NCI-H748 (cell line): ENCODE measurements around the gene PUS3.

Experiments
- DNase-seq: peaks from one replicate; lab custom pipeline; 2025; ENCODE audit not compliant: unreplicated experiment; lab: John Stamatoyannopoulos, UW

Gene PUS3, protein sequence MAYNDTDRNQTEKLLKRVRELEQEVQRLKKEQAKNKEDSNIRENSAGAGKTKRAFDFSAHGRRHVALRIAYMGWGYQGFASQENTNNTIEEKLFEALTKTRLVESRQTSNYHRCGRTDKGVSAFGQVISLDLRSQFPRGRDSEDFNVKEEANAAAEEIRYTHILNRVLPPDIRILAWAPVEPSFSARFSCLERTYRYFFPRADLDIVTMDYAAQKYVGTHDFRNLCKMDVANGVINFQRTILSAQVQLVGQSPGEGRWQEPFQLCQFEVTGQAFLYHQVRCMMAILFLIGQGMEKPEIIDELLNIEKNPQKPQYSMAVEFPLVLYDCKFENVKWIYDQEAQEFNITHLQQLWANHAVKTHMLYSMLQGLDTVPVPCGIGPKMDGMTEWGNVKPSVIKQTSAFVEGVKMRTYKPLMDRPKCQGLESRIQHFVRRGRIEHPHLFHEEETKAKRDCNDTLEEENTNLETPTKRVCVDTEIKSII

DNA sequence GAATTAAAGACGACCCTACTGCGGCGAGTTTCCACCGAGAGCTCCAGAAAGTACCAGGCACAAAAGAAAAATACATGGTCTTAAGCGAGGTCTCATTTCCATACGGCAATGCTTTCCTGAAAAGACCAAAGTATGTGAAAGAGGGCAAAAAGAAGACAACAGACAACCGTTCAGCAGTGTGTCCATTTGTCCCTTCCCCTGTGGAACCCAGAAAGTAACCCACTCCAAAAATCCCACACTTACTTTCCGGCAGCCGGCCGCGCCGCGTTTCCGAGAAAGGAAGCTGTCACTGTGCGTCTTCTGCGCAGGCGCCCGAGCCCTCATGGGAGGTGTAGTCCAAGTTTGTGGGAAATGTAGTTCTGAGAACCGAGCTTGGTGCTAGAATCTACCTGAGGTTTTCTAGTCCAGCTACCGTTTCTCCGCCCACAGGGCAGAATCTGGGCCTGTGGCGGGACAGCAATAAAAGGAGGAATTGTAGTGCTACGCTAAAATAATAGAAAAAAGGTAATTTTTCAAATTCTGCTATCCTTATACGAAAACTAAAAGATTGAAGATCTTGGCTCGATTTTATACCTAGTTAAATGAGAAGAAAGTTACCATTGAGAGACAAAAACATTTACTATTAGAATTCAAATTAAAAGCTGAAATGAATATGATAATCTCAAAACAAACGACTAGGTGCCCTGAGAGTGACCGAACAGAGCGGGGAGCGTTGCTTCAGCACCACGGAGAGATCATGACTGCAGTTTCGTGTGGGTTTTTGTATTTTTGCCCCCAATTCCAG is at the start of gene PUS3:
PUS3 (minus strand) TSS at position 280 of the 784 bp plus-strand sequence. CDS start 6,922 bp downstream, outside the sequence.
- peak; percentile 89 for DNase-seq

DNA sequence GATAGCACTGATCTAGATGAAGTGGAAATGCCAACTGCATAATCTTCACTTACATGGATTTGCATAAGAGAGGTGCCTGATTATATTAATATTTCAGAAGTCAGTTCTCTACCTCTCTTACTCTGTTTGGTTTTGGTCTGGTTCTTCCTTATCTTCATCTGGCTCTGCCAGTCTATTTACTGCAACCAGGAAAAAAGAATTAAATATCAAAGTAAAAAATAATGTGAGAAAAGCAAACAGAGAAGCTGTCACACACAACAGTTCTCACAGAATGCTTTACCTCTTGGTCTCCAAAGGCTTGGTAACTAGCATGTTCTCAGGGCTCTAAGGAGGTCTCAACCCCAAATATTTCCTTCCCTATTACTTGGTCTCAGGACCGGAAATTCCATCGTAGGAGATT is 49.6 kb upstream of the PUS3 start:
- no peak for DNase-seq

DNA sequence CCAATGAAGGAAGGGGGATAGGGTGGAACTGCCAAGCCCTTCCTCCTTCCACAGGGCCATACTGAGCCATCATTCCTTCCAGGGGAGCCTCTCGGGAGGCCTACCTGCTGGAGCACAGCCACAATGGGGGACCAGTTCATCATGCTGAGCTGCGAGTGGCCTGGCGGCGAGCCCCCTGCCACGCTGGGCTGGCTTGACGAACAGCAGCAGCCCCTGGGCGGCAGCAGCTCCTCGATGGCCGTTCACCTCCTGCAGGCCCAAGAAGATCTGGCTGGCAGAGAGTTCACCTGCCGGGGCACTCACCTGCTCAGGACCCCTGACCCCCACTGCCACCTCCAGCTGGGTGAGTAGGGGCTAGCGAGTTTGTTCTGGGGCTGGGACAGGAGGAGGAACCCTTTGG is 48.7 kb upstream of the PUS3 start:
- no peak for DNase-seq

DNA sequence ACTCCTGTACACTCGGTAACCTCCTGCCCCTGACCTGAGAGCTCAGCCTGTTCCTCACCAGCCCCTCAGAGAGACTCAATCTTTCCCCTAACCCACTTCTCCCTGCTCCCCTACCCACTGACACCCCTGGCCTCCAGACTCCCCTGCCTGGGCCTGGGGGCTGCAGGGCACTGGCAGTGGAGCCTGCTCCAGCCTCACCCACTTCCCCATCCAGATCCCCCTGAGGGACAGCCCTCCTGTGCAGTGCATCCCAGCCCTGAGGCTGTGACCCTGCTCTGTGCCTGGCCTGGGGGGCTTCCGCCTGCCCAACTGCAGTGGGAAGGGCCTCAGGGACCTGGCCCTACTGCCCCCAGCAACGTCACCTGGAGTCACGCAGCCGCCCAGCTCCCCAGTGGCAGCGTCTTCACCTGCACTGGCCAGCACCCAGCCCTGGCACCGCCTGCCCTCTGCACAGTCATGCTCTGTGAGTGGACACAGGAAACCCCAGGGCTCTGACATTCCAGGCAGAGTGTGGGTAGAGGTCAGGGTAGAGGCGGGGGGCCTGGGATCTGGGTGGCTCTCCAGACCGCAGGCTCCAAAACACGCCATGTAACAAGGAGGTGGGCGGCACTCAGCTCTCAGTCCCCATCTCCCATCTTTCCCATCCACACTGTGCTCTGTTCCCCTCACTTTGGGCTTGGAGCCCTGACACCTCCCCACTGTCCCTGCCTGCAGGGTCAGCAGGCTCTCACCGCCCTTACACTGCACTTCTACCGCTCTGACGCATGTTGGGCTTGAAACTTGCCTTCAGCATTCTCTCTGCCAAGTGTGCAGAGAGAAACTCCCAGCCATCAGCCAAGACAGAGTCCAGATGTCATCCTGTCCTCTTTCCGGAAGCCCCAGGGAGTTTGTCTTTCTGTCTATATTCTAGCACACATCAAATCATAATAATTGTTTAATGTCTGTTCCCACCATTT is 48.0 kb upstream of the PUS3 start:
- DNase-seq, result no peak

DNA sequence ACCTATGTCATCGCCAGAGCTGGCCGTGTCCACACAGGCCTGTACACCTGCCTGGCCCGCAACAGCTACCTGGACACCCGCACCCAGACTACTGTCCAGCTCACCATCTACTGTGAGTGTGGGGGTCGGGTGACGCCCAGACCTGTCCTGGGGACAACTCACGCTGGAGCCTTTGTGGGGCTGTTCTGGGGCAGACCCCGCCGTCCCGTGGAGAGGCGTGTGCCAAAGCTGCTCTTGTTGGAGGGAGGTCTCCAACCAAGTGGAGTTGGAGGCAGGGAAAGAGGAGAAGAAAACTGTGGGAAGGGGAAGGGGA is 47.1 kb upstream of the PUS3 start:
- no peak for DNase-seq

DNA sequence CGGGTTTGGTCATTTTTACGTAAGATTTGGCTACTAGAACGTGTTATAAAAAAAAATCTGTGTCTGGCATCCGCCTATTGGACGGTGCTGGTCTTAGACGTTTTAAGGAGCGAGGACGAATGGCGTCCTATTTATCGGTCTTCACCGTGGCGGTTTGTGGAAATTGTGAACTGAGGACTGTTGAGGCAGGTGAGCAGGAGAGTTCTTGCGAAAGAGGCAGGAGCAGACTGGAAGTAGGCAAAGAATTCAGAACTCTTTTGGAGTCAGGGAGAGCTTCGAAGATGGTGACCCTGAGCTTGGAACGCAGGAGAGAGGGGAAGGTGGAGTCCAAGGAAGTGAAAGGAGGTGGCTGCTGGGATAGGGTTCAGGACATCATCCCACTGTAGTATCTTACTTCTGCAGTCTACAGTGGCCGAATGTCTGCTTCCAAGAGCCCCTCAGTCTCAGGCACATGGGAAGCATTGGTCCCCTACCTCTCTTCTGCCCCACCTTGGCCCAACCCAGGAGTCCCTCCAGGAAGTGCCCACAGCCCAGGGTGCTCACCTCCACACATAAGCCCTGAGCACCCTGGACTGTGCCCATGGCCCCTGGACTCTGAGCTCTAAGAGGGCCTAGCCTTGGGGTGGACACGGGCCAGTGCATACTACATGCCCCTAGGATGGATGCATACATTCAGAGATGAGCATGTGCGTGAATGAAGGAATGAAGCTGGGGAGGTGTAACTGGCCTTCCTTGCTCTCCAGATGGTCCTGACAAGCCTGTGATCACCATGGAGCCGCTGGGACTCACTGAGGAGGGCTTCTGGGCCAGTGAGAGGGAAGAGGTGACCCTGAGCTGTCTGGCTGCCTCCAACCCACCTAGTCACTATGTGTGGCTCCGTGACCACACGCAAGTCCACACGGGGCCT is 46.5 kb upstream of the PUS3 start:
- DNase-seq, result no peak

DNA sequence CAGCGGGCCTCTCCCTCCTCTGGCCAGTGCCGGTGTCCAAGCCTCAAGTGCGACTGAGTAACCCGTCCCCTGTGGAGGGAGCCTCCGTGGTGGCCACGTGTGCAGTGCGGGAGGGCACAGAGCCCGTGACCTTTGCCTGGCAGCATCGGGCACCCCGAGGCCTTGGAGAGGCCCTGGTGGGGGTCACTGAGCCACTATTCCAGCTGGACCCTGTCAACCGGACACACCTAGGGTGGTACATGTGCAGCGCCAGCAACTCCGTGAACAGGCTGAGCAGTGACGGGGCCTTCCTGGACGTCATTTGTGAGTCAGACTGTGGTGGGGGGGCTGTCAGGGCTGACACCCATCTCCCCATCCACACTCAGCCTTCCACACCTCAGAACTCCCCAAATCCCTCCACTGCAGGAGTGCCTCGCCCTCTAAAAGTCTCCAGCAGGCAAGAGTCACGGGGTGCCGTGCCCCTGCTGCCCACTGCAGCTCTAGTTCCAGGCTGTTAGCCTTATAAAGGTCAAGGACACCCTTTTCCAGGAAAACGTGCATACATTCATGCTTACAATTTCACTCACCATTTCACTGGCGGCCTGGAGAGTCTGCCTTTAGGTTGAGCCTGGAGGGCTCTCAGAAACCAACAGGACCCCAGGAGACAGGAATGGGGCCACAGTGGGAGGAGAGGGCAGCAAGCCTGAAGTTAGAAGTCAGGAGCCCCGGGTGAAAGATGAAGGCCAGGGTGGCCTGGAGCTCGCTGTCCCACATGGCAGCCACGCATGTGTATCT is 45.5 kb upstream of the PUS3 start:
- DNase-seq, result no peak

DNA sequence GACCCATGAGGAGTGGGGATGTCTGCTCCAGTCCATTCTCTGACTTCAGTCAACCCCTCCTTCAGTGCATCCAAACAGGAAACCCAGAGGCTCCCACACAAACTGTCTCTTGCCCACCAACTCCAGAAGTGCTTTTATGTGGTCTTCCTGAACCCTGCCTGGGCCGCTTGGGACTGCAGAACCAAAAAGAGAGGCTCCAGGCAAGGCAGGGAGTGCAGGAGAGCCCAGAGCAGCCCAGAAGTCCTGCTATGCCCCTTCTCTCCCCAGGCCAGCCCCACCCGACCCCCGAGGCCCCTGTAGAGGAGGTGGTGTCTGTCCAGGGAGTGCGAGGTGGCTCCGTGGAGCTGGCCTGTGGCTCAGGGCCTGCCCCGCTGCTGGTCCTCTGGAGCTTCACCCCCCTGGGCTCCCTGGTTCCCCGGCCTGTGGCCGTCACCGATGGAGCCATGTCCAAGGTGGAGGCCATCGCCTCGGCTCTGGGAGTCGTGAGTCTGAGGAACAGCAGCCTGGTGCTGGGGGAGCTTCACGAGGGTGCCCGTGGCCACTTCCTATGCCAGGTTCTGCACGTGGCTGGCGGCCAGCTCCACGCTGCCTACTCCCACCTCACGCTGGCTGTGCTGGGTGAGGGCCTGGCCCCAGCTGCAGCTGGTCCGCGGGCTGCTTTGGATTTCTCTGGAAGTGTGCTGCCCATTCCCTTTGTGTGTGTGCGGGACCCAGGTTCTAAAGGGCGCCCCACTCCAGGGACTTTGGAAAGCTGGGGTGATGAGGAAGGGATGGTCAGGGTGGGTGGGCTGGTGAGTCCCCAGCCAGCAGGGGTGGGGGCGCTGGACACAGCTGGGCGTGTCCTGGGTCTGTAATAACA is 44.6 kb upstream of the PUS3 start:
- DNase-seq, result no peak

DNA sequence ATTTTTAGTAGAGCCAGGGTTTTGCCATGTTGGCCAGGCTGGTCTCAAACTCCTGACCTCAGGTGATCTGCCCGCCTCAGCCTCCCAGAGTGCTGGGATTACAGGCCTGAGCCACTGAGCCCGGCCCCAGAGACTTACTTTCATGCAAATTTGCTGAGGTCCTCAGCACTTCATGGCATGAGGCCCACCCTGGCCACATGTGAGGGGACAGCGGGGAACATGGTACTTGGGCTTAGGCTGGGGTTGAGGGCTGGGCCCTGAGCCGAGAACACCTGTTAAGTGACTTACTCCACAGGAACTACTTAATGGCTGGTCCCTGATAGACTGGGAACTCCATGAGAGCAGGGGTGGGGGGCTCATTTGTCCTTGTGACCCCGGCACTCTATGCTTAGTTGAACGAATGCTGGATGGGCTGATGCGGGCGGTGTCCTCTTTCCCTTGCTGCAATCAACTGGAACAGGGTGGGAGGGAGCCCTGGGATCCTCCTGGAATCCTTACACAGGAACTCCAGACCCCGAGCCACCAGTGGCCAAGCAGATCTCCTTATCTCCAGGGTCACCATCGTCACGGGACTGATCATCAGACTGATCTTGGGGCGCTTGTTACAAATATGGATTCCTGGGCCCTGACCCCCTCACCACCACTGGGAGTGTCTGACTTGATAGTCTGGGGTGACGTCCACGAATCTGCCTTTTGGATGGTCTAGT is 43.9 kb upstream of the PUS3 start:
- DNase-seq, result no peak

DNA sequence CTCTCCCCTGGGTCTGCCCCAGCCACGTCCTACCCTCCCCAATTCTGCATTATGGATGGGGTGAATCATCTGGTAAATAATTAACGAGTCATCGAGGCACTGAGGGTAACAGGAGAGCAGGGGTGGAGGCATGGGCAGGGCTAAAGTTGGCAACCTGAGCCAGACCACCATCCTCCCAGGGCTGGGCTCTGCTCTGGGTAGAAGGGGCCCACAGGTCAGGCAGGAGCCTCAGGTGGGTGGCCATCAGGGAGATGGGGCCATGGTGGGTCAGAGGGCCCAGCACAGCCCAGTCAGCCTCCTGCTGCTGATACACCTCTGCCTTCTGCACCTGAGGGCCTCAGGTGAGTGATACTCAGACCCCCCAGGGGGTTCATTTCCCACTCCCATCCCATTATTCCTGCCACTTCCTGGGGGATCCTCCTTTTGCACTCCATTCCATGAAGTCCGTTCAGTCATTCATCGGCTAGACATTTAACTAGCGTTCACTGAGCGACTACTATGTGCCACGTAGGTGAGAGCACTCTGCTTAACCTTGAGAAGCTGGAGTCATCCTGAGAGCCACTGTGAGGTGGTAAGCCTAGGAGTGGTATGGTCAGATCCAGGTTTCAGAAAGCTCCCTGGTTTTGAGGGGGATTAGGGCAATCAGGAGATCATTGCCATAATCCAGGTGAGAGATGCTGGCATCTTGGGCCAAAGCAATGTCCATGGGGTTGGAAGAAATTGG is 43.0 kb upstream of the PUS3 start, which contains the start of gene VSIG10L2:
VSIG10L2 (plus strand) TSS at position 248 of the 724 bp plus-strand sequence; CDS start at position 260, 12 bp downstream.
- DNase-seq, result no peak

DNA sequence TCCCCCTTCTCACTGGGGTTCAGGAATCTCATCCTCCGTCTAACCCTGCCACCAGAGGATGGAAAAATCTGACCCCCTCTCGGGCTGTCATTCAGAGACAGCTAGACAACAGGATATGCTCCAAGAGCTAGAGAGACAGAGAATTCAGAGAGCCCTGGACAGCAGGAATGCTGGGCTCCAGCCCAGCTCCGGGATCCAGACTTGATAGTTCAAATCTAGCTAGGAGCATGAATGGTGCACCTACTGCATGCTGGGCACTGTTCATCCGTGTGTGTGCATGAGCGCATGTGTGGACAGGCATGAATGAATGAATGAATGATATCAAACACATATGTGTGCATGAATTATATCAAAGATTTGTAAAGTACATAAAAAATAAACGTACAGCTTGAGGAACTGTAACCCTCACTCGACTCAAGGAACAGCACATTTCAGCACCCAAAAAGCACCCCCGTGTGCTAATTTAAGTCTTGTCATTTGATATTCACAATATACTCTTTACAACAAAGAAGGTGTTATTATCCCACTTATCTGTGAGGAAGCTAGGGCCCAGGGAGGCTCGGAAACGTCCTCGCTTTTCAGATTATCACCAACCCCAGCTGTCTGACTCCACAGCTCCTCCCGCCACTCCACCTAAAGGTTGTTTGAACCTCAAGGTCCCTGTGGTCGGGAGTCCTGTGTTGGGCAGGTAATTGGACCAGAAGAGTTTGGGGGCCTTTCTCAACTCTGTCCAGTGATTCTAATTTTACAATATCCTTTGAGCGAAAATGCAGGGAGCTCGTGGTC is 42.2 kb upstream of the PUS3 start:
- no peak for DNase-seq

DNA sequence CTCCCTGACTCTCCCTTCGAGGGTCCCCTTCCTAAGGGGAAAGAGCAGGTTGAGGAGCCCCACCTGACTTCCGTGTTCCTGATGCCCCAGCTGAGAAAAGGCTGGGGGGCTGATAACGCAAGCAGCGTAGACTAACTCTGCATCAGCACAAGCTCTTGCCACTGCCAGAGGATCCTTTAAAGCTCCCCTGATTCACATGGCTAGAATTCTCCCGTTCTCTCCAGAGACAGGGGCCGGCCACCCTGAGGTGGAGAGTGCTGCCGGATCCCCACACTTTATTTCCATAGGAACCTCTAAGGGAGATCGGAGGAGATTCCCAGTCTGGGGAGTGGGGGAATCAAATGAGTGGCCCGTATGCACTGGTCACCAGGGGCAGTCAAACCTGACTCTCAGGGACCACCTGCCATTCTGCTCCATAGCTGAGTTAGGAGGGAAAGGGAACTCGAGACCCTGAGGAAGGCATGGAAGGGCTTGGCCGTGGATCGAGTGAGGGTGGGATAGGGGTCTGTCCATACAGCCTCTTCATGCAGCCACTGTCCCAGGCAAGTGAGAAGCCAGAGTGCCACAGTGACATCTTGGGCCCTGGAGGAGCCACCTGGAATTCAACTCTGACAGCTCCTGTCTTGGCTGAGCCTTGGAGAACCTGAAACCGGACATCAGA is 41.5 kb upstream of the PUS3 start:
- DNase-seq, result no peak

DNA sequence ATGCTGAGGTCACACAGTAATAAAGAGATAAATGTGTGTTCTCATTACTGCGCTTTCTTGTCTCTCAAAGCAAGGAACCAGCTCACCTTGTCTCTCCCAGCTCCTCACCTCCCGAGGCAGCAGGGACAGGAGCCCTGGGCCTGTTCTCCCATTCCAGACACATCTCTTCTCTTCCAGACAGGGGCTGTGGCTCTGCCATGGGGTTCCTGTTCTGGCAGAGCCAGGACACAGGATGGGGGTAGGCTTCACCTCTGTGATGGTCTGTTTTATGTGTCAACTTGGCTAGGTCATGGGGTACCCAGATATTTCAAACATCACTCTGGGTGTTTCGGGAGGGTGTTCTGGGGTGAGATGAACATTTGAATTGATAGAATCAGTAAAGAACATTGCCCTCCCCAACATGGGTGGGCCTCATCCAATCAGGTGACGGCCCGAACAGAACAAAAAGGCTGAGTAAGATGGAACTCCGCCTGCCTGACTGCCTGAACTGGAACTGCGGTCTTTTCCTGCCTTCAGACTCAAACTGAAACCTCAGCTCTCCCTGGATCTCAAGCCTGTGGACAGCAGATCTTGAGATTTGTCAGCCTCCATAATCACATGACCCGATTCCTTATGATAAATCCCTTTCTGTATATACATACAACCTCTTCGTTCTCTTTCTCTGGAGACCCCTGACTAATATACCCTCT is 40.8 kb upstream of the PUS3 start:
- no peak for DNase-seq

DNA sequence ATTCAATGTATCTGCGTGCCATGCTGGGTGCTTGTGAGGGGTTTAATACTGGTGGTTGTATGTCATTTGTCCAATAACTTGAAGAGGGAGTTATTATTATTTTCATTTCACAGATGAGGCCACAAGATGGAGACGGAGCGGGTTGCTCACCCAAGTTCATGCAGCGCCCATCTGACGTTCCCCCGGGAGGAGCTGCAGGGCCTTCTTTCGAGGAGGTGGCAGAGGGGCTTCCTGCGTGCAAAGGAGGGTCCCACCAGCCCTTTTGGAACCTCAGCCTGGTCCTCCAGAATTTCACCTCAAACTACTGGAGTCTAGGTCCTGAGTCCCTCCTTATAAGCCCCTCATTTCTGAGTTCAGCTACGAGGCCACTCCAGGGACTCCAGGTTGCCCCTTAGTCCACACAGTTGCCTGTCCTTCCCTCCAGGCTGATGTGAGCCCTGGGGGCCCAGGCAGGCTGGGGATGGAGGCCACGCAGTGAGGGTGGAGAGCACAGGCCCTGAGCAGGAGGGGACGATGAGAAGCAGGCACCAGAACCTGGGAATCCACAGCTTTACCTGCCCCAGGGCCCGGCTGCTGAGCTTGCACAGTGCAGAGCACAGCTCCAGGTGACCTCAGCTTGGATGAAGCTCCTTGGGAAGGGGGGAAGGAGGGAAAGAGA is 39.9 kb upstream of the PUS3 start:
- DNase-seq, result no peak
